GM12875 (cell line): ENCODE results near the gene KYNU.
"Not testable (repeated sequence)": the region's sequence is repeated elsewhere in the genome, so short reads cannot be mapped to it uniquely, and the experiment has no call there.

Source experiments
- H3K4me3 ChIP-seq: one replicate; pipeline ENCODE4 v1.5.1; 2011; ENCODE audit warnings: low read depth, low read length, control low read depth
- TF ChIP-seq, protein P1 (sequence below): IDR thresholded peaks from 2 replicates; pipeline ENCODE4 v1.5.1; 2011; ENCODE audit warnings: low read depth, mild to moderate bottlenecking, control low read depth, inconsistent platforms, low read length, moderate library complexity, borderline replicate concordance; ENCODE audit not compliant: insufficient read depth

Gene KYNU

GRCh38 chr2:143056550-143056949 lies 179.1 kb downstream of the KYNU start:
- TF ChIP-seq, protein P1, sequence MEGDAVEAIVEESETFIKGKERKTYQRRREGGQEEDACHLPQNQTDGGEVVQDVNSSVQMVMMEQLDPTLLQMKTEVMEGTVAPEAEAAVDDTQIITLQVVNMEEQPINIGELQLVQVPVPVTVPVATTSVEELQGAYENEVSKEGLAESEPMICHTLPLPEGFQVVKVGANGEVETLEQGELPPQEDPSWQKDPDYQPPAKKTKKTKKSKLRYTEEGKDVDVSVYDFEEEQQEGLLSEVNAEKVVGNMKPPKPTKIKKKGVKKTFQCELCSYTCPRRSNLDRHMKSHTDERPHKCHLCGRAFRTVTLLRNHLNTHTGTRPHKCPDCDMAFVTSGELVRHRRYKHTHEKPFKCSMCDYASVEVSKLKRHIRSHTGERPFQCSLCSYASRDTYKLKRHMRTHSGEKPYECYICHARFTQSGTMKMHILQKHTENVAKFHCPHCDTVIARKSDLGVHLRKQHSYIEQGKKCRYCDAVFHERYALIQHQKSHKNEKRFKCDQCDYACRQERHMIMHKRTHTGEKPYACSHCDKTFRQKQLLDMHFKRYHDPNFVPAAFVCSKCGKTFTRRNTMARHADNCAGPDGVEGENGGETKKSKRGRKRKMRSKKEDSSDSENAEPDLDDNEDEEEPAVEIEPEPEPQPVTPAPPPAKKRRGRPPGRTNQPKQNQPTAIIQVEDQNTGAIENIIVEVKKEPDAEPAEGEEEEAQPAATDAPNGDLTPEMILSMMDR, result no peak
- no peak overlapping the region for H3K4me3 ChIP-seq

DNA sequence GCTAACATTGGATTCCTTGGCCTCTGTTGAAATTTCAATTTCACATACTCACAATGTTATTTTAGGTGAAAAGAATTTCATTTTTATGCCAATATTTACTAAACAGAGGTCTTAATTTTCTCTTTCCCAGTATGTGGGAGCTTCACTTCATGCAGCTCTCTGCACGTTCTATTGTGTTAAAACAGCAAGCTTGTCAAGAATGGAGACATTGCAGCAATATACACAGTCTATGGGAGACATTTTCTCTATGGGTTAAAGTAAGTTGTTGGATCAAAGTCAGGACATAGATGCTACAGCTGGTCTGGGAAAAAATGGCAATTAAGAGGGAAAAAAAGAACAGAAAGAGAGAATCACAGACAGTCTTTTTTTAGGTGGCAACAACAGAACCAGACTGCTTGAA lies 181.4 kb downstream of the KYNU start:
- no peak overlapping the region for H3K4me3 ChIP-seq
- TF ChIP-seq, protein P1, result no peak

GRCh38 chr2:143063612-143064200 lies 186.2 kb downstream of the KYNU start:
- H3K4me3 ChIP-seq, result no peak overlapping the region
- TF ChIP-seq, protein P1, result no peak

- TF ChIP-seq, protein P1, result no peak
- no peak overlapping the region for H3K4me3 ChIP-seq
Observed at GRCh38 chr2:143068094-143068493, 190.6 kb downstream of the KYNU start.

- H3K4me3 ChIP-seq, result no peak overlapping the region
- TF ChIP-seq, protein P1, result no peak
Observed at GRCh38 chr2:143068509-143068908, 191.0 kb downstream of the KYNU start.

GRCh38 chr2:143070704-143071103 lies 193.2 kb downstream of the KYNU start:
- no peak overlapping the region for H3K4me3 ChIP-seq
- TF ChIP-seq, protein P1, result no peak

DNA sequence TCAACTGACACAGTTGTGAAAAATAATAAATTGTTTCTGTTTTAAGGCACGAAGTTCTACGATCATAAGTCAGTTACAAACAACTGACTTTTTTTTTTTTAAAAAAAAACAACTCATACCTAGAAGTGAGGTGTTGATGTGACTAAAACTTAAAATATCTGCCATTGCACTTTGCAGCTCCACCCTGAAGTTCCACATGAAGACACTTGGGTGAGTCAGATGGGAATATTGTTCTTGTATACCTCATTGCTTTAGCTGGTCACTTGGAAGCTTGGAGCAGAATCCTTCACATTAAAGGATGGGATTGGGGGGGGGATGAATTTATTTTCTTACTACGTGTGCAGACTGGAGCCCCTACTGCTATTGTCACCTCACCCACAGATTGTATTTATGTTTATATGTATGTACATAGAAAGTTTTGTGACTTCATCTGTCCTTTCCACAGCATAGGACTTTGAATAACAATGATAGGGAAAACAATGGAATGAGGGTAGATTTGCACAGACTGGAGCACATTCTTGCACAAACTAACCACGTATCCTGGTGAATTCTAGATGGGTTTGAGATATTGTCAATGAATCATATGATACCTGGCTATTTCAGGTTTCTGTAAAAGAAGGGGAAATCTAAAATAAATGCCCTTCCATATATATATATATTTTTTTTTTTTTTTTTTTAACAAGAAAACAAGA lies 193.9 kb downstream of the KYNU start:
- TF ChIP-seq, protein P1, result no peak
- H3K4me3 ChIP-seq, result no peak overlapping the region

GRCh38 chr2:143074913-143075312 lies 197.4 kb downstream of the KYNU start:
- H3K4me3 ChIP-seq, result not testable (repeated sequence)
